Gastrocnemius medialis (tissue), 4 donors: ENCODE measurements around the gene AK8.

Experiments
- CTCF ChIP-seq, 5 experiments: fragments of 450-650 bp in 3 of 5; fragments of 200-600 bp in 2 of 5; sonication (generic) in 2 of 5; IDR thresholded peaks in 4 of 5; conservative IDR thresholded peaks in 1 of 5; 1 replicate in 4 of 5; 2 replicates in 1 of 5; pipeline ENCODE4 v1.5.1; 2016 to 2019; ENCODE audit warnings: antibody characterized with exemption in 5 of 5, mild to moderate bottlenecking in 3 of 5, moderate library complexity in 3 of 5
- POLR2A ChIP-seq, 2 donors: fragments of 450-650 bp; IDR thresholded peaks; one replicate each; pipeline ENCODE4 v1.6.1; 2017; ENCODE audit warnings: antibody characterized with exemption in 2 of 2, mild to moderate bottlenecking in 2 of 2, moderate library complexity in 2 of 2

GRCh38 chr9:132903574-132904492 is 25.7 kb upstream of the AK8 start:
- TF ChIP-seq CTCF (IDR thresholded peaks at IDR 0.05 in 4 of 5, conservative IDR thresholded peaks at IDR 0.05 in 1 of 5) (no peak), POLR2A (IDR thresholded peaks at IDR 0.05) (no peak)
